ENCODE measurements around the gene TRIM29. TPM values are rescaled to one million over a fixed set of nuclear protein-coding genes. Genes with fewer than 3 reads are reported as not detected.

The TRIM29 gene
- not detected in 2 replicates for total RNA-seq
- long read RNA-seq, result 0 reads

- Mint-ChIP-seq H3K36me3 (ENCODE audit: unreplicated experiment) (no peaks in the 10 kb centered on the region), H3K4me3 (ENCODE audit: unreplicated experiment) (no peak within 1 kb of the TSS)
Observed at GRCh38 chr11:120137611-120138521, at the start of gene TRIM29. Gene TRIM29, minus strand, starts transcription at chr11:120138113. Its CDS starts 82 bp downstream, at chr11:120138031.

GRCh38 chr11:120186774-120187591 lies 49.1 kb upstream of the TRIM29 start:
- Mint-ChIP-seq H3K9me3 (ENCODE audit: unreplicated experiment) (no peaks in the 10 kb centered on the region), H3K27me3 (ENCODE audit: unreplicated experiment) (peaks cover 37% of the 10 kb centered on the region), H3K36me3 (ENCODE audit: unreplicated experiment) (no peaks in the 10 kb centered on the region), H3K4me1 (ENCODE audit: unreplicated experiment) (peaks cover 29% of the 10 kb centered on the region), H3K27ac (ENCODE audit: unreplicated experiment) (no peak overlapping the region), H3K4me3 (ENCODE audit: unreplicated experiment) (no peak overlapping the region)
- no peak for TF ChIP-seq CTCF (IDR thresholded peaks at IDR 0.05)
- no peak for DNase-seq (ENCODE audit: extremely low spot score, unreplicated experiment)

More at GRCh38 chr11:120137611-120138521, at the start of gene TRIM29:
- H3K4me1 Mint-ChIP-seq (ENCODE audit: unreplicated experiment), result no peaks in the 10 kb centered on the region
- H3K9me3 Mint-ChIP-seq (ENCODE audit: unreplicated experiment), result no peaks in the 10 kb centered on the region
- H3K27me3 Mint-ChIP-seq (ENCODE audit: unreplicated experiment), result peaks cover 21% of the 10 kb centered on the region
- no peak for TF ChIP-seq CTCF (IDR thresholded peaks at IDR 0.05)
- no peak within 1 kb of the TSS for H3K27ac Mint-ChIP-seq (ENCODE audit: unreplicated experiment)
- peak; percentile 78 for DNase-seq (ENCODE audit: extremely low spot score, unreplicated experiment)

GRCh38 chr11:120186456-120186773 lies 48.5 kb upstream of the TRIM29 start:
- Mint-ChIP-seq H3K4me1 (ENCODE audit: unreplicated experiment) (peaks cover 29% of the 10 kb centered on the region), H3K4me3 (ENCODE audit: unreplicated experiment) (no peak overlapping the region), H3K36me3 (ENCODE audit: unreplicated experiment) (no peaks in the 10 kb centered on the region), H3K9me3 (ENCODE audit: unreplicated experiment) (no peaks in the 10 kb centered on the region), H3K27me3 (ENCODE audit: unreplicated experiment) (peaks cover 33% of the 10 kb centered on the region), H3K27ac (ENCODE audit: unreplicated experiment) (no peak overlapping the region)
- no peak for TF ChIP-seq CTCF (IDR thresholded peaks at IDR 0.05)
- DNase-seq (ENCODE audit: extremely low spot score, unreplicated experiment), result no peak

GRCh38 chr11:120185706-120186455 lies 48.0 kb upstream of the TRIM29 start:
- Mint-ChIP-seq H3K27me3 (ENCODE audit: unreplicated experiment) (peaks cover 31% of the 10 kb centered on the region), H3K27ac (ENCODE audit: unreplicated experiment) (no peak overlapping the region), H3K9me3 (ENCODE audit: unreplicated experiment) (no peaks in the 10 kb centered on the region), H3K36me3 (ENCODE audit: unreplicated experiment) (no peaks in the 10 kb centered on the region), H3K4me3 (ENCODE audit: unreplicated experiment) (no peak overlapping the region), H3K4me1 (ENCODE audit: unreplicated experiment) (peaks cover 29% of the 10 kb centered on the region)
- TF ChIP-seq CTCF (IDR thresholded peaks at IDR 0.05), result no peak
- no peak for DNase-seq (ENCODE audit: extremely low spot score, unreplicated experiment)

All from osteocyte (in vitro differentiated cells).